ENCODE data around the gene AFAP1.

GRCh38 chr4:7971159-7971631, 31.5 kb upstream of the AFAP1 start:
- TF ChIP-seq, protein P1, sequence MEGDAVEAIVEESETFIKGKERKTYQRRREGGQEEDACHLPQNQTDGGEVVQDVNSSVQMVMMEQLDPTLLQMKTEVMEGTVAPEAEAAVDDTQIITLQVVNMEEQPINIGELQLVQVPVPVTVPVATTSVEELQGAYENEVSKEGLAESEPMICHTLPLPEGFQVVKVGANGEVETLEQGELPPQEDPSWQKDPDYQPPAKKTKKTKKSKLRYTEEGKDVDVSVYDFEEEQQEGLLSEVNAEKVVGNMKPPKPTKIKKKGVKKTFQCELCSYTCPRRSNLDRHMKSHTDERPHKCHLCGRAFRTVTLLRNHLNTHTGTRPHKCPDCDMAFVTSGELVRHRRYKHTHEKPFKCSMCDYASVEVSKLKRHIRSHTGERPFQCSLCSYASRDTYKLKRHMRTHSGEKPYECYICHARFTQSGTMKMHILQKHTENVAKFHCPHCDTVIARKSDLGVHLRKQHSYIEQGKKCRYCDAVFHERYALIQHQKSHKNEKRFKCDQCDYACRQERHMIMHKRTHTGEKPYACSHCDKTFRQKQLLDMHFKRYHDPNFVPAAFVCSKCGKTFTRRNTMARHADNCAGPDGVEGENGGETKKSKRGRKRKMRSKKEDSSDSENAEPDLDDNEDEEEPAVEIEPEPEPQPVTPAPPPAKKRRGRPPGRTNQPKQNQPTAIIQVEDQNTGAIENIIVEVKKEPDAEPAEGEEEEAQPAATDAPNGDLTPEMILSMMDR (optimal IDR thresholded peaks at IDR 0.05 in 1 of 3, IDR thresholded peaks at IDR 0.05 in 1 of 3, conservative IDR thresholded peaks at IDR 0.05 in 1 of 3; ENCODE audit: extremely low read depth in 1 of 3, insufficient read depth in 2 of 3, low read length in 3 of 3) = no peak
- no peak for TF ChIP-seq EZH2 (IDR thresholded peaks at IDR 0.05; ENCODE audit: low read length)
